PC-3 (cell line): ENCODE data around the gene NRIP1. TPM values are rescaled to one million over a fixed set of nuclear protein-coding genes. Genes with fewer than 3 reads are reported as not detected.

Source experiments
- ATAC-seq: fragments of 200-7000 bp; cut with Tn5 transposase; 2 replicates; pipeline ENCODE4 v1.9.1; 2020; ENCODE audit warnings: mild to moderate bottlenecking, moderate library complexity
- BruUV-seq: library from RNA; stranded (reverse); fragments of 400-500 nt; replicated peaks from 2 replicates; lab custom pipeline; 2021; lab: Mats Ljungman, UMichigan
- CTCF ChIA-PET: fragments of 300-600 bp; sonication (Branson Sonifier 250); formaldehyde crosslinking; loops from one replicate; lab custom pipeline; 2022; ENCODE audit warnings: antibody characterized with exemption; lab: Charles Lee
- POLR2A ChIA-PET: fragments of 300-600 bp; sonication (Branson Sonifier 250); formaldehyde crosslinking; loops from one replicate; lab custom pipeline; 2022; ENCODE audit warnings: antibody characterized with exemption; ENCODE audit not compliant: unreplicated experiment; lab: Charles Lee
- DNase-seq: peaks from one replicate; pipeline ENCODE4 v3.0.0-alpha.2; 2015
- H2AFZ ChIP-seq: fragments of 300-600 bp; sonication (generic); 2 replicates; pipeline ENCODE4 v1.6.0; 2016; ENCODE audit warnings: antibody characterized with exemption, low read length
- H3F3A ChIP-seq: fragments of 300-600 bp; sonication (generic); one replicate; pipeline ENCODE4 v1.6.0; 2017; ENCODE audit warnings: antibody characterized with exemption, low read length, control low read depth, mild to moderate bottlenecking; ENCODE audit not compliant: unreplicated experiment
- H3K27ac ChIP-seq: fragments of 300-600 bp; sonication (generic); 2 replicates; pipeline ENCODE4 v1.5.1; 2016; ENCODE audit warnings: mild to moderate bottlenecking, low read length
- H3K27me3 ChIP-seq: fragments of 300-600 bp; sonication (generic); 2 replicates; pipeline ENCODE4 v1.6.1; 2016; ENCODE audit warnings: low read length, mixed read lengths
- H3K36me3 ChIP-seq: fragments of 300-600 bp; sonication (generic); 2 replicates; pipeline ENCODE4 v1.6.1; 2016; ENCODE audit warnings: low read depth, mixed run types, low read length, mixed read lengths
- H3K4me1 ChIP-seq: fragments of 300-600 bp; sonication (generic); 2 replicates; pipeline ENCODE4 v1.5.1; 2016; ENCODE audit warnings: low read length; ENCODE audit not compliant: insufficient read depth
- H3K4me2 ChIP-seq: fragments of 300-600 bp; sonication (generic); 2 replicates; pipeline ENCODE4 v1.6.0; 2016; ENCODE audit warnings: low read length
- H3K4me3 ChIP-seq: fragments of 300-600 bp; sonication (generic); 2 replicates; pipeline ENCODE4 v1.5.1; 2016; ENCODE audit warnings: mild to moderate bottlenecking, low read length, mixed read lengths
- H3K79me2 ChIP-seq: fragments of 300-600 bp; sonication (generic); 2 replicates; pipeline ENCODE4 v1.6.1; 2017; ENCODE audit warnings: low read length, mixed read lengths
- H3K9ac ChIP-seq: fragments of 300-600 bp; sonication (generic); 2 replicates; pipeline ENCODE4 v1.6.0; 2016; ENCODE audit warnings: mild to moderate bottlenecking, low read length
- H3K9me2 ChIP-seq: fragments of 300-600 bp; sonication (generic); replicated peaks from 2 replicates; pipeline ENCODE4 v1.6.1; 2016; ENCODE audit warnings: mixed run types, low read length, mixed read lengths
- H3K9me3 ChIP-seq: fragments of 300-600 bp; sonication (generic); 2 replicates; pipeline ENCODE4 v1.6.1; 2016; ENCODE audit warnings: low read length, mixed read lengths
- H4K20me1 ChIP-seq: fragments of 300-600 bp; sonication (generic); 2 replicates; pipeline ENCODE4 v1.6.1; 2016; ENCODE audit warnings: low read length, mixed read lengths
- EZH2 ChIP-seq: fragments of 300-600 bp; sonication (generic); IDR thresholded peaks from one replicate; pipeline ENCODE4 v1.6.1; 2017; ENCODE audit warnings: antibody characterized with exemption, mild to moderate bottlenecking, low read length; ENCODE audit not compliant: unreplicated experiment
- EZH2phosphoT487 ChIP-seq: fragments of 300-600 bp; sonication (generic); IDR thresholded peaks from 2 replicates; pipeline ENCODE4 v1.6.1; 2018; ENCODE audit warnings: mild to moderate bottlenecking, antibody characterized with exemption, low read length, borderline replicate concordance
- intact Hi-C: fragments of 100-400 bp; cut with micrococcal nuclease; formaldehyde crosslinking; loops from 2 replicates; pipeline ENCODE4 v1.9.0; 2023
- total RNA-seq: library from RNA; depleted of rRNA; stranded (reverse); fragments of >200 nt; gene quantifications from 2 replicates; pipeline ENCODE4 v1.2.3, GENCODE V29; 2014
- TF ChIP-seq, protein P1 (sequence below): fragments of 300-600 bp; sonication (generic); conservative IDR thresholded peaks from 2 replicates; pipeline ENCODE4 v1.5.1; 2017; ENCODE audit warnings: antibody characterized with exemption, low read depth, mild to moderate bottlenecking, low read length

NRIP1 gene
- total RNA-seq, 1 experiment from 2014 or later, result 69.2 TPM

DNA sequence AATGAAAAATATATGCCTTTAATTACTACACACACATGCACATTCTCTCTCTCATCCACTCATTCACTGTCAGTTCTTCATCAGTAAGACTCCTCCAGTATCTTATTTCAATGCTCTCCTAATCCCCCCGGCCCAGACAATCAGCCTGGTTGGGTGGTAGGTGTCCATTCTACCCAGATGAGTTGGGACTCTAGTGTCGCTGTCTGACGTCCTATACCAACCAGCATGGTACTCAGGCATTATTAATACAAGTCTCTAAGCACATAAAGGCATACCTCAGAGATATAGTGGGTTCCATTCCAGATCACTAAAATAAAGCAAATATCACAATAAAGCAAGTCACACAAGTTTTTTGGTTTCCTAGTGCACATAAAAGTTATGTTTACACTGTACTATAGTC, 19.8 kb downstream of the NRIP1 start:
- H3K27ac ChIP-seq, result no peak overlapping the region
- no peaks in the 10 kb centered on the region for H3K27me3 ChIP-seq
- intact Hi-C loops, result no loop called here
- peaks cover 5% of the 10 kb centered on the region for H3F3A ChIP-seq
- no peak overlapping the region for H2AFZ ChIP-seq
- ATAC-seq (no peak), DNase-seq (no peak)
- POLR2A ChIA-PET, result no interaction called here
- CTCF ChIA-PET, result no interaction called here
- H3K36me3 ChIP-seq, result peaks cover 47% of the 10 kb centered on the region
- H3K4me1 ChIP-seq, result no peaks in the 10 kb centered on the region
- no peak overlapping the region for H3K4me3 ChIP-seq
- no peaks in the 10 kb centered on the region for H3K9me2 ChIP-seq
- H3K79me2 ChIP-seq, result peaks cover 100% of the 10 kb centered on the region
- no peak overlapping the region for H3K4me2 ChIP-seq
- no TSS peak for BruUV-seq
- TF ChIP-seq EZH2, result no peak
- TF ChIP-seq, protein P1, sequence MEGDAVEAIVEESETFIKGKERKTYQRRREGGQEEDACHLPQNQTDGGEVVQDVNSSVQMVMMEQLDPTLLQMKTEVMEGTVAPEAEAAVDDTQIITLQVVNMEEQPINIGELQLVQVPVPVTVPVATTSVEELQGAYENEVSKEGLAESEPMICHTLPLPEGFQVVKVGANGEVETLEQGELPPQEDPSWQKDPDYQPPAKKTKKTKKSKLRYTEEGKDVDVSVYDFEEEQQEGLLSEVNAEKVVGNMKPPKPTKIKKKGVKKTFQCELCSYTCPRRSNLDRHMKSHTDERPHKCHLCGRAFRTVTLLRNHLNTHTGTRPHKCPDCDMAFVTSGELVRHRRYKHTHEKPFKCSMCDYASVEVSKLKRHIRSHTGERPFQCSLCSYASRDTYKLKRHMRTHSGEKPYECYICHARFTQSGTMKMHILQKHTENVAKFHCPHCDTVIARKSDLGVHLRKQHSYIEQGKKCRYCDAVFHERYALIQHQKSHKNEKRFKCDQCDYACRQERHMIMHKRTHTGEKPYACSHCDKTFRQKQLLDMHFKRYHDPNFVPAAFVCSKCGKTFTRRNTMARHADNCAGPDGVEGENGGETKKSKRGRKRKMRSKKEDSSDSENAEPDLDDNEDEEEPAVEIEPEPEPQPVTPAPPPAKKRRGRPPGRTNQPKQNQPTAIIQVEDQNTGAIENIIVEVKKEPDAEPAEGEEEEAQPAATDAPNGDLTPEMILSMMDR, result no peak
- H3K9me3 ChIP-seq, result no peaks in the 10 kb centered on the region
- H3K9ac ChIP-seq, result no peak overlapping the region
- H4K20me1 ChIP-seq, result peaks cover 72% of the 10 kb centered on the region

DNA sequence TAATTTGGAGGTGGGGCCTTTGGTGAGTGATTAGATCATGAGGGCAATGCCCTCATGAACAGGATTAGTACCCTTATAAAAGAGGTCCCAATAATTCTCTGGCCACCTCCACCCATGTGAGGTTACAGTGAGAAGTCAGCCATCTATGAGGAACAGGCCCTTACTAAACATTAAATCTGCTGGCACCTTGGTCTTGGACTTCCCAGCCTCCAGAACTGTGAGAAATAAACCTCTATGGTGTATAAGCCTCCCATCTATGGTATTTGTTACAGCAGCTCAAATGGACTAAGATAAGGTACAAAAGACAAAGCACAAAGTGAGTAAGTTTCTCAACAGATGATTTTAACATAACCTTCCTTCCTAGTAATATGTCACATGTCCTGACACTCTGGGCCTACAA, 22.3 kb downstream of the NRIP1 start:
- DNase-seq, result no peak
- H3K27ac ChIP-seq, result no peak overlapping the region
- ChIA-PET POLR2A (no interaction called here), CTCF (no interaction called here)
- peaks cover 5% of the 10 kb centered on the region for H3F3A ChIP-seq
- peaks cover 59% of the 10 kb centered on the region; the same call in 1 of the 2 replicates for H4K20me1 ChIP-seq
- intact Hi-C loops, result no loop called here
- H3K4me2 ChIP-seq, result no peak overlapping the region
- peaks cover 72% of the 10 kb centered on the region for H3K36me3 ChIP-seq
- H3K79me2 ChIP-seq, result peaks cover 100% of the 10 kb centered on the region
- no TSS peak for BruUV-seq
- no peak overlapping the region for H3K4me3 ChIP-seq
- H3K9me2 ChIP-seq, result no peaks in the 10 kb centered on the region
- no peaks in the 10 kb centered on the region for H3K4me1 ChIP-seq
- no peaks in the 10 kb centered on the region for H3K9me3 ChIP-seq
- no peak overlapping the region for H3K9ac ChIP-seq
- H3K27me3 ChIP-seq, result no peaks in the 10 kb centered on the region
- no peak overlapping the region for H2AFZ ChIP-seq
- TF ChIP-seq, protein P1, result no peak
- no peak for TF ChIP-seq EZH2
- TF ChIP-seq EZH2phosphoT487, result no peak
- no peak for ATAC-seq

DNA sequence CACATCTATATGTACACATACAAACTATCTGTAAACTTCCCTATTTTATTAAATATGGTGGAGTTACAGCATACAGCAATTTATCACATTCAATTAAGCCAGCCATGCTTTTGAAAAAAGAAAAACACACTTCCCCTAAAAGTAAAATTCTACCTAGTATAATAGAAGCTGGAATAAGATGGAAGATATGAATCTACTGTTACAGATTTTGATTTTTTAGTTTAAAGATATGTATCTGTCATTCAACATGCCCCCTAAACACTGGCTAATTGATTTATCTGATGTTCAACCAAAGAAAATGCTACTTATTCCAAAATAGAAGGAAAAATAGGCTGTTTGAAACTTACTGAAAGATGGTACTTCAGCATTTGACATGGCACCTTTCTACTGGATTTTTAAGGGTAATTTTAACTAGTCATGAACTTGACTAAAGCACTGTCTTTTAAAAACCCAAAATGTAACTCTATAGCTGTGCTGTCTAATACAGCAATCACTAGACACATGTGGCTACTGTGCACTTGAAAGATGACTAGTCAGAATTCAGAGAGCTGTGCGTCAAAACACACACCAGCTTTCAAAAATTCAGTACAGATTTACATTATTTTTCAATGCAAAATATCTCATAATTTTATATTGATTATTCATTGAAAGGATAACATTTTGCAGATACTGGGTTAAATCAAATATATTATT, 25.0 kb downstream of the NRIP1 start:
- Histone ChIP-seq H3K79me2 (peaks cover 100% of the 10 kb centered on the region), H4K20me1 (peaks cover 43% of the 10 kb centered on the region; the same call in 1 of the 2 replicates), H3K4me3 (no peak overlapping the region), H3K9me3 (no peaks in the 10 kb centered on the region), H3K4me2 (no peak overlapping the region), H3K9me2 (no peaks in the 10 kb centered on the region), H3K27me3 (no peaks in the 10 kb centered on the region), H3K9ac (no peak overlapping the region), H2AFZ (no peak overlapping the region), H3K4me1 (peaks cover 14% of the 10 kb centered on the region), H3K36me3 (peaks cover 69% of the 10 kb centered on the region), H3F3A (peaks cover 10% of the 10 kb centered on the region), H3K27ac (no peak overlapping the region)
- no peak for TF ChIP-seq EZH2phosphoT487
- ATAC-seq, result no peak
- intact Hi-C loops, result no loop called here
- no TSS peak for BruUV-seq
- ChIA-PET CTCF (no interaction called here), POLR2A (interaction anchor here (0.7 kb wide), 1 partner anchor 176 kb away, joined by 5 read pairs; no protein-coding TSS in a partner anchor)
- DNase-seq, result no peak
